Activated T-cell treated with anti-CD3 and anti-CD28 coated beads for 24 hours (primary cell): Measurements from ENCODE around the gene TAS2R19.
"Not testable (repeated sequence)": the region's sequence is repeated elsewhere in the genome, so short reads cannot be mapped to it uniquely, and the experiment has no call there.

Experiments used
- DNase-seq: peaks from one replicate; pipeline ENCODE4 v3.0.0-alpha.2; 2020; ENCODE audit warnings: low read depth

TAS2R19 gene

GRCh38 chr12:11022520-11022919, at the start of gene TAS2R19:
Gene TAS2R19, minus strand, starts transcription at chr12:11022620. Its CDS starts 49 bp downstream, at chr12:11022571.
- no peak for DNase-seq

GRCh38 chr12:11071414-11071813, 49.0 kb upstream of the TAS2R19 start:
- no peak for DNase-seq

GRCh38 chr12:11070999-11071398, 48.6 kb upstream of the TAS2R19 start:
- DNase-seq, result no peak

- DNase-seq, result no peak
Measured at GRCh38 chr12:11069854-11070365, 47.5 kb upstream of the TAS2R19 start.

- DNase-seq, result no peak
Measured at GRCh38 chr12:11067514-11067913, 45.1 kb upstream of the TAS2R19 start.

- DNase-seq, result not testable (repeated sequence)
Measured at GRCh38 chr12:11062194-11062593, 39.8 kb upstream of the TAS2R19 start, which contains the start of gene TAS2R46. Gene TAS2R46, minus strand, starts transcription at chr12:11062294. Its CDS starts 0 bp downstream, at chr12:11062294.

GRCh38 chr12:11059784-11060183, 37.4 kb upstream of the TAS2R19 start:
- DNase-seq, result no peak

GRCh38 chr12:11059041-11059440, 36.6 kb upstream of the TAS2R19 start:
- no peak for DNase-seq

- DNase-seq, result no peak
Measured at GRCh38 chr12:11055306-11055705, 32.9 kb upstream of the TAS2R19 start.

GRCh38 chr12:11049806-11050531, 27.5 kb upstream of the TAS2R19 start:
- not testable (repeated sequence) for DNase-seq

- not testable (repeated sequence) for DNase-seq
Measured at GRCh38 chr12:11041366-11041765, 18.9 kb upstream of the TAS2R19 start.

GRCh38 chr12:11040162-11040561, 17.7 kb upstream of the TAS2R19 start:
- DNase-seq, result no peak

GRCh38 chr12:11039171-11039570, 16.8 kb upstream of the TAS2R19 start:
- no peak for DNase-seq

GRCh38 chr12:11033959-11034358, 11.5 kb upstream of the TAS2R19 start:
- not testable (repeated sequence) for DNase-seq

- DNase-seq, result no peak
Measured at GRCh38 chr12:11031307-11031706, 8.9 kb upstream of the TAS2R19 start, which contains the start of gene TAS2R31. Gene TAS2R31, minus strand, starts transcription at chr12:11031407. Its CDS starts 72 bp downstream, at chr12:11031335.

GRCh38 chr12:11026118-11026517, 3.7 kb upstream of the TAS2R19 start:
- DNase-seq, result no peak

GRCh38 chr12:11023387-11023786, 967 bp upstream of the TAS2R19 start:
- no peak for DNase-seq

- DNase-seq, result no peak
Measured at GRCh38 chr12:11016937-11017336, 5.5 kb downstream of the TAS2R19 start.

GRCh38 chr12:11015775-11016430, 6.5 kb downstream of the TAS2R19 start:
- DNase-seq, result no peak

- DNase-seq, result no peak
Measured at GRCh38 chr12:11014234-11014633, 8.2 kb downstream of the TAS2R19 start.

- DNase-seq, result no peak
Measured at GRCh38 chr12:11007608-11008007, 14.8 kb downstream of the TAS2R19 start.

GRCh38 chr12:10998204-10998603, 24.2 kb downstream of the TAS2R19 start, which contains the start of gene TAS2R20:
Gene TAS2R20, minus strand, starts transcription at chr12:10998304. Its CDS starts 429 bp downstream, at chr12:10997875.
- no peak for DNase-seq

- DNase-seq, result no peak
Measured at GRCh38 chr12:10994307-10994706, 28.1 kb downstream of the TAS2R19 start.
